Neural crest cell (in vitro differentiated cells): ENCODE measurements around the gene SERPIND1. TPM values are rescaled to one million over a fixed set of nuclear protein-coding genes. Genes with fewer than 3 reads are reported as not detected.

Source experiments
- DNase-seq: peaks from one replicate; pipeline ENCODE4 v3.0.0; 2021; ENCODE audit warnings: low read depth, mixed read lengths, low spot score
- H3K27ac Mint-ChIP-seq: one replicate; pipeline ENCODE4 v1.8.0; 2021; ENCODE audit warnings: mild to moderate bottlenecking, mixed read lengths; ENCODE audit not compliant: unreplicated experiment
- H3K27me3 Mint-ChIP-seq: 2 replicates; pipeline ENCODE4 v1.8.0; 2021; ENCODE audit warnings: low read depth, mild to moderate bottlenecking, mixed read lengths
- H3K36me3 Mint-ChIP-seq: 2 replicates; pipeline ENCODE4 v1.8.0; 2021; ENCODE audit warnings: low read depth, mild to moderate bottlenecking, mixed read lengths
- H3K4me1 Mint-ChIP-seq: 2 replicates; pipeline ENCODE4 v1.8.0; 2021; ENCODE audit warnings: mixed read lengths
- H3K4me3 Mint-ChIP-seq: one replicate; pipeline ENCODE4 v1.8.0; 2021; ENCODE audit warnings: mild to moderate bottlenecking, mixed read lengths
- H3K9me3 Mint-ChIP-seq: 2 replicates; pipeline ENCODE4 v1.8.0; 2021; ENCODE audit warnings: mixed read lengths
- CTCF ChIP-seq: fragments of 200-600 bp; sonication (generic); conservative IDR thresholded peaks from 2 replicates; pipeline ENCODE4 v1.5.0; 2021; ENCODE audit warnings: antibody characterized with exemption, mild to moderate bottlenecking
- total RNA-seq: library from RNA; stranded (reverse); gene quantifications from 2 replicates; pipeline ENCODE4 v1.2.1, GENCODE V29; 2021

The SERPIND1 gene
- total RNA-seq, 1 donor from 2014 or later = not detected

GRCh38 chr22:20779014-20779817 lies 5.3 kb downstream of the SERPIND1 start:
- Mint-ChIP-seq H3K4me1 (no peaks in the 10 kb centered on the region), H3K36me3 (no peaks in the 10 kb centered on the region), H3K9me3 (no peaks in the 10 kb centered on the region), H3K27me3 (no peaks in the 10 kb centered on the region), H3K4me3 (no peak overlapping the region), H3K27ac (no peak overlapping the region)
- TF ChIP-seq CTCF = no peak
- DNase-seq = no peak

- Mint-ChIP-seq H3K9me3 (no peaks in the 10 kb centered on the region), H3K36me3 (no peaks in the 10 kb centered on the region), H3K27me3 (no peaks in the 10 kb centered on the region), H3K4me3 (no peak overlapping the region), H3K4me1 (no peaks in the 10 kb centered on the region), H3K27ac (no peak overlapping the region)
- no peak for TF ChIP-seq CTCF
- DNase-seq = no peak
Observed at GRCh38 chr22:20779818-20780158, 5.9 kb downstream of the SERPIND1 start.

- Mint-ChIP-seq H3K4me3 (no peak overlapping the region), H3K36me3 (no peaks in the 10 kb centered on the region), H3K27me3 (no peaks in the 10 kb centered on the region), H3K9me3 (no peaks in the 10 kb centered on the region), H3K27ac (no peak overlapping the region), H3K4me1 (no peaks in the 10 kb centered on the region)
- no peak for DNase-seq
- no peak for TF ChIP-seq CTCF
Observed at GRCh38 chr22:20781272-20781990, 7.5 kb downstream of the SERPIND1 start.

- no peak for DNase-seq
- no peaks in the 10 kb centered on the region for H3K36me3 Mint-ChIP-seq
- H3K4me1 Mint-ChIP-seq = no peaks in the 10 kb centered on the region
- no peak overlapping the region for H3K27ac Mint-ChIP-seq
- H3K9me3 Mint-ChIP-seq = no peaks in the 10 kb centered on the region
- H3K27me3 Mint-ChIP-seq = no peaks in the 10 kb centered on the region
- H3K4me3 Mint-ChIP-seq = no peak overlapping the region
- no peak for TF ChIP-seq CTCF
Observed at GRCh38 chr22:20782083-20782482, 8.2 kb downstream of the SERPIND1 start.

- Mint-ChIP-seq H3K36me3 (no peaks in the 10 kb centered on the region), H3K4me1 (no peaks in the 10 kb centered on the region), H3K27ac (no peak overlapping the region), H3K4me3 (no peak overlapping the region), H3K27me3 (no peaks in the 10 kb centered on the region), H3K9me3 (no peaks in the 10 kb centered on the region)
- no peak for TF ChIP-seq CTCF
- DNase-seq = no peak
Observed at GRCh38 chr22:20782596-20783299, 8.8 kb downstream of the SERPIND1 start.
